DMS114 treated with DMSO at 0.1 percent for 48 hours (cell line): ENCODE measurements around the gene ASTN2.

Experiments
- DNase-seq: peaks from one replicate; lab custom pipeline; 2025; ENCODE audit not compliant: unreplicated experiment; lab: John Stamatoyannopoulos, UW

Gene ASTN2

DNA sequence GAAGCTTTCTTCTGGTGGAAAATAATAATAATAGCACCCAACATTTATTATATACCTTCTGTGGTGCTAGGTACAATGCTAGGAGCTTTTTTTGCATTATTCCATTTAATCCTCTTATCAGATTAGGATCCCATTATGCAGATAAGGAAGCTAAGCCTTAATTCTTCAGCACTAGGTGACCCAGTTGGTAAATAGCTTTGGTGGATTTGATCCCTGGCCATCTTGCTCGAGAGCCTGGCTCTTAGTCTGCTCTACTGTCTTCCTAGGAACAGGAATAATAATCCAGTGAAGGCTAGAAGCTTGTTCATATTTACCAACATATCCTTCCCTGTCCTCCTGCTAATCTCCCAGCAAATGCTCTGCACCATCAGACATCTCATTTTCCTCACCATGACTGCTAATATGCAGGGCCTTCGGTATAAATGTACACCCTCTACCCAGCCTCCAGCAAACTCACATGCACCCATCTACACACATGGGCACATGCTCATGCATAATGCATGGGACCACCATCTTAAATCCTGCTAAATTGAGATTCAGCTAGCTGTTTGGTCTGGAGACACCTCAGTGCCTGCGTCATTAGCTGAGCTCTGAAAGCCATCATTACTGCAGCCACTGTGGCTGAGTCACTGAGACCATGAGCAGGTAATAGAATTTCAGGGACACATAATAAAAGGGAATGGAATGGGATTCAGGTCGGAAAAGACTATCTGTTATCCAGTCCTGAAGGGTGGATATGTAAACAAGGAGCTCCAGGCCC, 640.3 kb downstream of the ASTN2 start:
- DNase-seq: no peak

DNA sequence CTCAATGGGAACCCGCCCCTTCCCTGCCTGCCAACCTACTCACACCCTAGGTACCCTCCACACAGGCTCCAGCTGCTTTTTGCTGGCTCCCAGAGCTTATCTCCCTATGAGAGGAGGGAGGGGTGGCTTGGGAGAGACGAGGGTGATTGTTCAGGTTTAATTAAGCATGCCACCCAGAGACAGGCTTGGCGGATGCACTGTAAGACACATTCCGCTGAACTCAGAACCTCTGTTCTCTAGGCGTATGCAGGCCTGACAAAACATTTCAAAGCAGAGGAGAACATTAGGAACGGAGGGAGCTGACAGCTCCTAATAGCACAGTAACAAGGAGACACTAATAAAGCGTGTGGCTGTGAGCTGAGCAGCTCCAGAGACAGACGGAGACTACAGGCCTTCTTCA, 647.6 kb downstream of the ASTN2 start:
- DNase-seq: no peak

DNA sequence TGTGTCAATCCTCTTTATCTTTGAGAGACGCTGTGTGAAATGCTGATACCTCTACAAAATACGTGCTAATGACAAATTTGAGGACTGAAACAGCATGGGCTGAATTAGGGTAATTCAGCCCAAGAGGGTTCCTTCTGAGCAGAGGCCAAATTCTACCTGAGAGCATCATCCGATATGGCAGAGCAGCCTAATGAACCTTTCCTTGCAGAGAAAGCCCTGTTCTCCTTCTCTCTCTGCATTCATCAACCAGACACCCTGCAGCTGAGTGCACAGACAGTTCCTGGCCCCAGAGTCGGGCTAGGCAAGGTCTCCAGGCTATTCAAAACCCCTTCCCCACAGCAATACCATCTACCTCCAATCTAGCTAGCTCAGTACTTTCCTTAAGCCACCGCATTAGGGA, 649.8 kb downstream of the ASTN2 start:
- DNase-seq: no peak

DNA sequence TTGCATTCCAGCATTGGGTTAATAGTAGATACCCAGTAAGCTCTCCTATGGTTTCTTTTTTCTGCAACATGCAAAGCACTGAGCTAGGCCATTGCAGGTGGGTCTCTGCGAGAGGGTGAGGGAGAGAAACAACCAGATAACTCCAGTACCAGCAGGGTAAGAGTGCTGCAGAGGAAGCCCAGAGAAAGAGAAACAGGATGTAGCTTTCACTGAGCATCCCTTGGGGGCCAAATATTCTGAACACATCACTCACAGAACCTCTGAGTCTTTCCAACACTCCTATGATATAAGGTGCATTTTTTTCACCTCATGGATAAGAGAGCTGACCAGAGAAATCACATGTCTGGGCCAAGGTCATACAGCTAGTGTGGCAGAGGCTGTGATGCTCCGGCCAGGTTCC, 651.1 kb downstream of the ASTN2 start:
- no peak for DNase-seq

DNA sequence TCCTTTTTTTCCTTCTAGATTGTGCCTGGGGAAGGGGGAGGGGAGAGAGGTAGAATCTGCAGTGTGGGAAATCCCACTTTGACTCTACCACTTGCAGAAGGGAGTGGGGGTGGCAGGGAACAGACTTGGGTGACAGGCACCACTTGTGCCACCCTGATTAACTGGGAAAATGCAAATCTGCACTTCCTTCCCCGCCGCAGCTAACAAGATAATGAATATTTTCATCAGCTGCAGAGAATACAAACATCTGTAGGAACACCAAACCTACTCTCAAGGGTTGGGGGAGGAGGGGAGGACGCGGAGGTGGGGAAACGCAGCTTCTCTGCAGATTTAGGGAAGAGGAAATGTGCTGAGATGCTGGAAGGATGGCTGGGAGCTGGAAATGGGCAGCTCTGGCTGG, 654.2 kb downstream of the ASTN2 start:
- no peak for DNase-seq

DNA sequence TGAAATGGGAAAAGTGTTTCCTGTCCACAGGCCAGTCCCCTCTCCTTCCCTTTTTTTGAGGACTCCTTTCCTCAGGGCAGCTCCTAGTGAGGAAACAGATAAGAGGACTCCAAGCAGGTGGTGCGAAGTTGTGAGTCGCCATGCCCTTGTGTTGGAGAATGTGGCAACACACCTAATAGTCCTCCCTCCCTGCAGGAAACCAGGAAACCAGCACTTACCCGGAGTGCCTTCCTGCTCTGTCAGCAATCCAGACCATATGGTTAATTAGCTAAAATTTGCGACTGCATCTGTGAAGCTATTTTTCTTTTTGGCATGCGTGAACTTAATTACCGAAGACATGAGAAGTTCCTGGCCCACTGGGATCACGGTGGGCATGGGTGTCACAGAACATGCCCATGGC, 657.8 kb downstream of the ASTN2 start:
- no peak for DNase-seq

DNA sequence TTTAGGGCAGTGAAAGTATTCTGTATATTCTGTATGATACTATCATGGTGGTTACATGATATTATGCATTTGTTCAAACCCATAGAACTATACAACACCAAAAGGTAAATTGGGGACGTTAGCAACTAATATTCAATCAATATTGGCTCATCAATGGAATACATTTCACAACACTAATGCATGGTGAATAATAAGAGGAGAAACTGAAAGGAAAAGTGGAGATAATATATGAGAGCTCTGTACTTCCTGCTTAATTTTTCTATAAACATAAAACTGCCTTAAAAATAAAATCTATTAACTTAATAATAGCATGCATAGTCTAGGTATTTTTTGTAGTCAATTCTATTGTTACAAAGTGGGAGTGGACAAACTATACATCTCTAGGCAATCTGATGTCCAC, 661.5 kb downstream of the ASTN2 start:
- no peak for DNase-seq

DNA sequence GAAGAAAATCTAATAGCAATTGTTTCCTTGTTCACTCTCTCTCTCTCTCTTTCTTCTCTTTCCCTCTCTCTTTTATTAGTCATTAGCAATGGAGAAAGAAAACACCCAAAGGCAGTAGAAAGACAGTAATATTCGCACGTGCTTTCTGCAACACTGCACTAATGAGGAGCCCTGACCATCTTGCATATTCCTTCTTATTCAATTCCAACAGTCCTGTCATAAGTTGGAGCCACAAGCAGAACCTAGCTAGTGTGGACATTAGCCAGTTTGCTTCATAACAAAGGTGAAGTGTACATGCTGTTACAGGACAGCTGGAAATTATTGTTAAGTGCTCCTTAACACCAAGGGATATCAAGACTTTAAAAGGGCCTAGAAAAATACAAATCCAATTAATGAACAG, 664.3 kb downstream of the ASTN2 start:
- DNase-seq: no peak

DNA sequence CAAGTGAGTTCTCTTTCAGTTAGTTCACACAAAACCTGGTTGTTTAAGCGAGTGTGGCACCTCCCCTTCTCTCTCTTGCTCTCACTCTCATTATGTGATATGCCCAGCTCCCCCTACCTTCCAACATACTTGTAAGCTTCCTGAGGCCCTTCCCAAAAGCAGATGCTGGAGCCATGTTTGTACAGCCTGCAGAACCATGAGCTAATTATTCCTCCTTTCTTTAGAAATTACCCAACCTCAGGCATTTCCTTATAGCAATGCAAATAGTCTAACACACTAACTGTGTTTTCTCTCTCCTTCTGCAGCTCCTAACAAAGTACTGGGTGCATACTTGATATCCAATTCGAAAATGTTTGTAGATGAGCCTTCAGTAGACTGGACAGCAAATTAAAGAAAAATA, 665.1 kb downstream of the ASTN2 start:
- no peak for DNase-seq

DNA sequence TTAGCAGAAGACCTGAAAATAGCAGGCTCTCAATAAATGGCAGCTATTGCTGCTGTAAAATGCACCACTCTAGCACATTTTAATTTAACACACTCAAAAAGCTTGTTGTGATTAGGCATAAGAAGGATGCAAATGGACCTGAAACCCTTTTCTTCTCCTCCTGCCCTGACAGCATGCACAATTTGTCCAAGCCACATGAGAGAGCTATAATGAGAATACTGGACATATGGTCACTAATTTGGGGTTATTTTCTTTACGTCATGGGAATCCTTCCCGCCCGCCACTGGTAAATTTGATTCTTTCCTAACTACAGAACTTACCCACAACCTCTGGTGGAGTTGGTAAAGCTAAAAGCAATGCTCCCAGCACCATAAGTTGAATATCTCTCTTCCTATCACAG, 665.7 kb downstream of the ASTN2 start:
- DNase-seq: no peak

DNA sequence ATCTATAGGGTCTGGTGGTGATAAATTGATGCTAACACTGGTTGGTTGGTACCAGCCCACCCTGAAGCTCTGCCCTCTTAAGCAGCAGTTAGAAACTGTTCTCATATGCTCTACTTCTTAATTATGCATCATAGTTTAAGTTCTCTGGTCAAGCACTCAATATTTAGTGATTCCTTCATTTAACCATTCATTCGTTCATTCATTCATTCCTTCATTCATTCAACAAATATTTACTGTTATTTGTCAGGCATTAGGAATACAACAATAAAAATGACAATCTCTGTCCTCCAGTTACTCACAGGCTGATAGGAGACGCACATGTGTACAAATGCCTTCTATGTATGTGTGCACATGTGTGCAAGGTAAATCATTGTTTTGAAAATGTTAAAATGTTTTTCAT, 673.1 kb downstream of the ASTN2 start:
- DNase-seq: no peak

DNA sequence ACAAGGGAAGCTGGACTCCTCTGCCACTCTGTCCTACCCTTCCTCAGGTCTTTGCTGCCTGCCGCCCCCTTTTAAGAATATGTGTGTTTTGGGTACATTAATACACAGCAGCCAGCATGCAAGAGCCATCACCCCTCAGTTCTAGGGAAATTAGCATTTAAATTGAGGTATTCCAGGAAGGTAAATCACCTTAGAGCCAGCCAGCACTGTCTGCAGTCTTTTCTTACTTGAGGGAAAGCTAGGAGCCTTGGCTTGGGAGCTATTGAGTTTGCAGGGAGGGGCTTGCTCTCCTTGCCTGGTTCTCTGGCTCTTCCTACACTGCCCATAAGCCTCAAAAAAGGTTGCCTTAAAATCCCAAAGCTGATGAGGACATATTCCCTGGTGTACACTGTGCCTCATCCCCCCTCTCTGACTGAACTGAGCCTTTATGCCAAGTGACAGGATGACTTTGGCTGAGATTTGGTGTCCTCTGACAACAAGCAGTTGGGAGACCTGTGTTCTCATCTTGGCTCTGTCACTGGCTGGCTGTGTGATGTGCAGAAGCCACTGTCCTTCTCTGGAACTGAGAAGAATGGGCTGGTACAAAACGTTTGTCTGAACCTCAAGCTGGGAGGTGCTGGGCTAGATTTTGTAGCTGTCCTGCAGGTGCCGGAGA, 673.6 kb downstream of the ASTN2 start:
- no peak for DNase-seq

DNA sequence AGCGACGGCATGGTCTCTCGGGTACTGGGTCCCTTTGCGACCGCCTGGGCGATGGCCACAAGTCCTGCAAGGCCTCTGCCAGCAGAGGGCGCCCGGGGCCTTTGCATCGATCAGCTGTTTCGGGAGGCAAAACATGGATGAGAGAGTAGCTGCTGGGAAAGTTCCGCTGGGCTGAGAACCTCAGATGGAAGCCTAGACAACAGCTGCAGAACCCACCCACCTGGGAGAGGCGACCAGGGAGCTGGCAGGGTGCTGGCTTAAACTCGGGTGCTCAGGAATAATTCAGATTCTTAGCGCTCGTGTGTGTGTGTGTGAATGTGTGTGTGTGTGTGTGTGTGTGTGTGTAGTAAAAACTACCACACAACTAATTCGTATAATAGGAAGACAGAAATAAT, 677.7 kb downstream of the ASTN2 start:
- DNase-seq: peak; percentile 52

DNA sequence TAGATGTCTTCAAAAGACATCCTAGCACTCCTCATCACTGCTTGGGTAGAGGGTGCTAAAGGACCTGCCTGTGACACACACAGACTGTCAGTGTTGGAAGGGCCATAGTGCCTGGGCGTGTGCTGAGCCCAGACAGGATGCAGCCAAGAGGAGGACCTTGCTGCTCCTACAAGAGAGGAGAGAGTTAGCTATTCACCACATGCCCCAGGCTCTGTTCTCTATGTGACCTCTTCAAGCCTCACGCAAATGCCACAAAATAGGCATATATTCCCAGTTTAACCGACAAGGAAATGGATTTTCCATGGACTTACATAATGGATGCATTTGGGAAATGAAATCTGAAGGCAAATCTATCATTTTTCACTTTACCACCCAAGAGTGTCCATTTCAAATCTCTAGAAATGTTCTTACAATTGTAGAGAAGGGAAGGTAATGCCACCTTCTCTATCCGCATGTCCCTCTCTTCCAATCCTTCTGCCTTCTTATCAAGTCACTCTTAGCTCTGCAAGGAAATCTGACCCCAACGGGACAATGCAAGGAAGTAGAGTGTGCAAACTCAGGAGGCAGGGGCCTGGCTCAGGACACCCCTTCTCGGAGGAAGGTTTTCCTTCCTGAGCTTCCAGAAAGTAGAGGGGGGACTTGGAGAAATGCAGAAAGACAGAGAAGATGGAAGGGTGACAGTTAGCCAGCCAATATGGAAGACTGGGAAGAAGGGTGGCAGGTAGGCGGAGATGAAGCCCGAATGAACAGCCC, 678.3 kb downstream of the ASTN2 start:
- DNase-seq: no peak

DNA sequence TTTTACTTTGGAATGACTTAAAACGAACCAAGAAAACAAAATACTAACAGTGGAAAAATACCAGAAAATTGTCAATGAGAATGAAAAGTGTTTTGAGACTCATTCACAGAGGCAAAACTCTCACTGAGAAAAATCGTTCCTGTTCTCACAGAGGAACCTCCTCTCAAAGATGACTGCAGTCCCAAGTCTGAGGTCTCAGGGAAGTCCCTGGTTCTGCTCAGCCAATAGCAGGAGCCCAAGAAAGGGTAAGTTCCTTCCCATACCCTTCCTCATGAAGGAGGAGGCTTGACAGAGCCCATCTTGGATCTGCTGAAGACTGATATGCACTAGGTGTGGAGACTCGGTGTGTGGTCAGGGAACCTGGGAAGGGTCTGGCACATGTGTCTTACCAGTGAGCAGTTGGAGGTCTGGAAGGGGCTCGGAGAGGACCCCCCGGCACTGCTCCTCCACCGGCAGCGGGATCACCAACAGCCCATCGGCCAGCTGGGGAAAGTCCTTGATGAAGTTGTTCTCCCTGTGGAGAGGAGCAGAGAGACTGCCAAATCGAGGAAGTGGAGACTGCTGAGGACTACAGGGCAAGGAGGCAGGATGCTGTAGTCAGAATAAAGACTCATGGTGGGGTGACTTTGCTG, 681.7 kb downstream of the ASTN2 start:
- no peak for DNase-seq

DNA sequence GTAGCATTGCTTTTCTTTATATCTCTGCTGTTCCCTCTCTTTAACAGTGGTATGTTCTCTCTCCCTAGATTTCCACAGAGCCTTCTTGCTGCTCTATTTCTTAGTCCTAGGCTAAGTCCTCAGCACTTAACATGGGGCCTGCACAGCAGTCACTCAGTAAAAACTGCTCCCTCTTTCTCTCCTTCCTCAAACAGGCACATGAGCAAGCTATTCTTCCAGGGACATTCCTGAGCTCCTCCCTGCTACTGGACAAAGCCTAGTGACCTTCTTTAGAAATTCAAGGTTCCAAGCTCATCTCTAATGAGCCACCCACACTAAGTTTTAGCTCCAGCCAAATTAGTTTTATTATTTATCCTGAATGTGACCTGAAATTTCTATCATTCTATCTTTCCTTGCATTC, 688.3 kb downstream of the ASTN2 start:
- DNase-seq: no peak

DNA sequence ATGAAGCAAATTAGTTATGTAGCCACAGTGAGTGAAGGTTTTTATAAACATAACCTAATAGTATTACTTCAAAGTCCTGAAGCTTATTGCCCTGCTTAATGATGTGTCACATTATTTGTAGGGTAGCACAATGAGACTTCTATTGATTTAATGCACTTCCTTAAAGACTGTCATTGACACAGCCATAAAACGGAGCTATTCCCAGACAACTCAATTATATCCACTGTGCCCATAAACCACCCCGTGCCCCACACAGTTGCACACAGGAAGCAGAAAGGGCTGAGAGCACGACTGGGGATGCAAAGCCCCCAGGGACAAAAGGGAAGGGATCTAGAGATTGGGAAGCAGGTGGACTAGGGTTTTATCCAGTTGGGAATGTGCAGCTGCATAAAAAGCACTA, 690.7 kb downstream of the ASTN2 start:
- no peak for DNase-seq

DNA sequence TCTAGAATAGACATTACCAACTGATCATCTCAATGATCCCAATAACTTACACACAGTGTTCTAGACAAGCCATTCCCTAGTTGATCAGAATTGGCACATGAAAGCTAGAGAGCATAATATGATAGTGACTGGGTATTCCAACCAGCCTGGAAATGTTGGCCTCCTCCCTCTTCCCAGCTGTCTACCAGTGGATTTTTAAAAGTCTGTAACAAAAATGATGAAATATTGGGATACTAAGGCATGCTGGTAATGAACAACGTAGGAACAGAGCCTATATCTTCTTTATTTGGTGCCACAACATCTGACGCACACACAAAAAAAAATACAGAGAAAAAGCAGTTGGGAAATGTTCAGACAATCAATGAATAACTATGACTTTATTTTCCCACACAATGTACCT, 692.9 kb downstream of the ASTN2 start:
- DNase-seq: no peak

DNA sequence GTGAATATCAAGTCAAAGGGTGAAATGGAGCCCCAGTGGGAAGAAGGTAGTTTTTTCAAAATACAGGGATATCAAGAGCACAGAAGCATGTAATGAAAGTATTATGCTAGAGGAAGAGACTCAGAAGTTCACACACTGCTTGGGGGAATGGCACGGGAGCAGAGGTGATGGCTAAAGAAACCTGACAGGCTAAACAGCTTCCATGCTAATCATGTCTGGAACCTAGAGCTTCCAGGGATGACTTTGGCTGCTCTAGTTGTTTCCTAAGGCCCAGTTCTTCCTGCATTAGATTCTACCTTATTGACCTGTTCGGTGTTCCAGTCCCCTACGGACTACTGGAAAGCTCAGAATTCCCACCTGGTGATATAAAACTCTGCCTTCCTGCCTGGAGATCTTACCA, 693.4 kb downstream of the ASTN2 start:
- DNase-seq: no peak

DNA sequence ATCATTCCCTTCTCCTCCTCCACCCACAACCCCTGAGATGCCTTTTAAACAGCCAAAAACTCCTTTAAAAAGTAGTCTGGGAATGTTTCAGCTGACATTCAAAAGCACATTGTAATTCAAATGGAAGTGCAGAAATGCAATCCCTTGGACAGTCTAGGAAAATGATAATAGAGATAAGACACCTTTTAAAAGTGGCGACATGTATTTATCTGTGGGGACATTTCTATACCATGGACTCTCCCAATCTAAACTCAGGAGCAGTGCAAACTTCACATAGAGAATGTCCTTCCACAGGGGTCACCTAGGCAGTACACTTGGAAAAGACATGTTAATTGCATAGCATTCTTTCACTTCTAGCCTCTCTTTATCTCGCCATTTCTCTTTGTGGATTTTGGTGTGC, 694.7 kb downstream of the ASTN2 start:
- DNase-seq: no peak

DNA sequence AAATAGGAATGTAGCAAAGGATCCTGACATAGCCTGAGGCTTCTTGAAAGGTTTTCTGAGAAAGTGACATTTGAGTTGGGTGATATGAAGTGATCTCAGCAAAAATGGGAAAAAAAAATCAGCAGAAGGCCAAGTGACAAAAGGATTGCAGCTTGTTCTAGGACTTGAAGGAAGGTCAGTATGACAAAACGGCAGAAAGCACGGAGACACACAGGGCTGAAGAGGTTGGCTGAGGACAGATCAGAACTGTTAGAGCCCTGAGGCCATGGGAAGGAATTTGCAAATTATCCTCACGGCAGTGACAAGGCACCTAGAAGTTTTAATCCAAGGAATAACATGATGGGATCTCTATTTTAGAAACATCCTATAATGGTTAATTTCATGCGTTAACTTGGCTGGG, 696.7 kb downstream of the ASTN2 start:
- no peak for DNase-seq

DNA sequence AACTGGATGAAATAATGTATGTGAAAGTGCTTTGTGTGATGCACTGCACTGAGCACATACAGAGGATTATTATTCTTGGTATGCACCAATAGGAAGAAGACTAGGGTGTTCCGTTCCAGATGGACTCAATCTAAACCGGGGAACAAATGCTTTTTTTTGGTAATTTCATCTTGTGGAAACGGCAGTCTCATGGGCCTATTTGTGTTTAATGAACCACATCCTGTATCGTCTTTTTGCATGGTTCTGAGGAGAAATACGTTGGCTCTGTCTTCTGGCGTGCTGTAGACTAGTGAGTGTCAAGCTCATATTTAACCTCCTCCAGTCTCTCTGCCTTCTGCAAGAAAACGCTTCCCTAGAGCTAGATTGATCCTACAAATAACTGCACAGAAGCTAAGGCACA, 697.7 kb downstream of the ASTN2 start:
- no peak for DNase-seq
